Putamen (tissue), 1 donor: Measurements from ENCODE around the gene WASF1.
"Not testable (repeated sequence)": the region's sequence is repeated elsewhere in the genome, so short reads cannot be mapped to it uniquely, and the experiment has no call there.

ENCODE experiments used
- DNase-seq: peaks from one replicate; pipeline ENCODE4 v3.0.0-alpha.2; 2016; ENCODE audit warnings: low spot score

WASF1 gene

GRCh38 chr6:110173506-110174132 is 5.9 kb downstream of the WASF1 start:
- DNase-seq, result no peak

- DNase-seq, result no peak
Observed at GRCh38 chr6:110170081-110170480, 9.4 kb downstream of the WASF1 start.

- DNase-seq, result no peak
Observed at GRCh38 chr6:110158479-110158878, 21.0 kb downstream of the WASF1 start.

GRCh38 chr6:110147870-110148269 is 31.6 kb downstream of the WASF1 start:
- no peak for DNase-seq

- DNase-seq, result no peak
Observed at GRCh38 chr6:110140650-110141049, 38.8 kb downstream of the WASF1 start.

GRCh38 chr6:110139052-110139451 is 40.4 kb downstream of the WASF1 start:
- DNase-seq, result no peak

- no peak for DNase-seq
Observed at GRCh38 chr6:110137924-110138887, 41.3 kb downstream of the WASF1 start.

GRCh38 chr6:110130362-110130761 is 49.1 kb downstream of the WASF1 start:
- DNase-seq, result no peak

- no peak for DNase-seq
Observed at GRCh38 chr6:110128418-110128817, 51.1 kb downstream of the WASF1 start.

GRCh38 chr6:110125361-110125760 is 54.1 kb downstream of the WASF1 start:
- no peak for DNase-seq

- not testable (repeated sequence) for DNase-seq
Observed at GRCh38 chr6:110121655-110122054, 57.8 kb downstream of the WASF1 start.

GRCh38 chr6:110116258-110116657 is 63.2 kb downstream of the WASF1 start:
- no peak for DNase-seq

GRCh38 chr6:110114004-110114403 is 65.5 kb downstream of the WASF1 start:
- no peak for DNase-seq

GRCh38 chr6:110105296-110105695 is 74.2 kb downstream of the WASF1 start:
- no peak for DNase-seq

GRCh38 chr6:110103260-110103659 is 76.2 kb downstream of the WASF1 start:
- DNase-seq, result no peak

- no peak for DNase-seq
Observed at GRCh38 chr6:110102411-110102810, 77.1 kb downstream of the WASF1 start.

GRCh38 chr6:110101885-110102284 is 77.6 kb downstream of the WASF1 start:
- DNase-seq, result peak; percentile 50

- DNase-seq, result no peak
Observed at GRCh38 chr6:110098511-110099116, 80.9 kb downstream of the WASF1 start.

GRCh38 chr6:110097443-110097842 is 82.0 kb downstream of the WASF1 start:
- DNase-seq, result no peak

- no peak for DNase-seq
Observed at GRCh38 chr6:110095935-110096334, 83.5 kb downstream of the WASF1 start.

- DNase-seq, result no peak
Observed at GRCh38 chr6:110095101-110095500, 84.4 kb downstream of the WASF1 start.

GRCh38 chr6:110093981-110094380 is 85.5 kb downstream of the WASF1 start:
- peak; percentile 48 for DNase-seq

GRCh38 chr6:110090876-110091275 is 88.6 kb downstream of the WASF1 start:
- DNase-seq, result no peak
